ENCODE results near the gene KCTD14. TPM values are rescaled to one million over a fixed set of nuclear protein-coding genes. Genes with fewer than 3 reads are reported as not detected.

KCTD14 gene
- total RNA-seq, 1 experiment from 2014 or later = 12.6 TPM

- DNase-seq (ENCODE audit: low spot score) (peak; percentile 82), ATAC-seq (peak; percentile 92)
- Mint-ChIP-seq H3K27me3 (ENCODE audit: low read depth) (peaks cover 23% of the 10 kb centered on the region), H3K4me1 (peaks cover 24% of the 10 kb centered on the region), H3K9me3 (peaks cover 4% of the 10 kb centered on the region; the same call in 1 of the 2 replicates), H3K27ac (no peak overlapping the region), H3K4me3 (peak overlapping the region; percentile 62), H3K36me3 (no peaks in the 10 kb centered on the region; the same call in 1 of the 2 replicates)
- TF ChIP-seq, protein P1, sequence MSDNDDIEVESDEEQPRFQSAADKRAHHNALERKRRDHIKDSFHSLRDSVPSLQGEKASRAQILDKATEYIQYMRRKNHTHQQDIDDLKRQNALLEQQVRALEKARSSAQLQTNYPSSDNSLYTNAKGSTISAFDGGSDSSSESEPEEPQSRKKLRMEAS (CRISPR knock-in tag; IDR thresholded peaks at IDR 0.05) = peak; percentile 71; the same call in 1 of the 2 replicates
- 0 out of 2 replicates have a peak, but pooled peaks have one; percentile 23 for TF ChIP-seq ARID4B (CRISPR knock-in tag; IDR thresholded peaks at IDR 0.05; ENCODE audit: borderline replicate concordance)
- no peak for TF ChIP-seq NFE2L1 (CRISPR knock-in tag; IDR thresholded peaks at IDR 0.05)
- TF ChIP-seq, protein P2, sequence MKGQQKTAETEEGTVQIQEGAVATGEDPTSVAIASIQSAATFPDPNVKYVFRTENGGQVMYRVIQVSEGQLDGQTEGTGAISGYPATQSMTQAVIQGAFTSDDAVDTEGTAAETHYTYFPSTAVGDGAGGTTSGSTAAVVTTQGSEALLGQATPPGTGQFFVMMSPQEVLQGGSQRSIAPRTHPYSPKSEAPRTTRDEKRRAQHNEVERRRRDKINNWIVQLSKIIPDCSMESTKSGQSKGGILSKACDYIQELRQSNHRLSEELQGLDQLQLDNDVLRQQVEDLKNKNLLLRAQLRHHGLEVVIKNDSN (CRISPR knock-in tag; IDR thresholded peaks at IDR 0.05) = 0 out of 2 replicates have a peak, but pooled peaks have one; percentile 25
- TF ChIP-seq, protein P3, sequence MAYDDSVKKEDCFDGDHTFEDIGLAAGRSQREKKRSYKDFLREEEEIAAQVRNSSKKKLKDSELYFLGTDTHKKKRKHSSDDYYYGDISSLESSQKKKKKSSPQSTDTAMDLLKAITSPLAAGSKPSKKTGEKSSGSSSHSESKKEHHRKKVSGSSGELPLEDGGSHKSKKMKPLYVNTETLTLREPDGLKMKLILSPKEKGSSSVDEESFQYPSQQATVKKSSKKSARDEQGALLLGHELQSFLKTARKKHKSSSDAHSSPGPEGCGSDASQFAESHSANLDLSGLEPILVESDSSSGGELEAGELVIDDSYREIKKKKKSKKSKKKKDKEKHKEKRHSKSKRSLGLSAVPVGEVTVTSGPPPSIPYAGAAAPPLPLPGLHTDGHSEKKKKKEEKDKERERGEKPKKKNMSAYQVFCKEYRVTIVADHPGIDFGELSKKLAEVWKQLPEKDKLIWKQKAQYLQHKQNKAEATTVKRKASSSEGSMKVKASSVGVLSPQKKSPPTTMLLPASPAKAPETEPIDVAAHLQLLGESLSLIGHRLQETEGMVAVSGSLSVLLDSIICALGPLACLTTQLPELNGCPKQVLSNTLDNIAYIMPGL (CRISPR knock-in tag; IDR thresholded peaks at IDR 0.05) = peak; percentile 65
- TF ChIP-seq, protein P4, sequence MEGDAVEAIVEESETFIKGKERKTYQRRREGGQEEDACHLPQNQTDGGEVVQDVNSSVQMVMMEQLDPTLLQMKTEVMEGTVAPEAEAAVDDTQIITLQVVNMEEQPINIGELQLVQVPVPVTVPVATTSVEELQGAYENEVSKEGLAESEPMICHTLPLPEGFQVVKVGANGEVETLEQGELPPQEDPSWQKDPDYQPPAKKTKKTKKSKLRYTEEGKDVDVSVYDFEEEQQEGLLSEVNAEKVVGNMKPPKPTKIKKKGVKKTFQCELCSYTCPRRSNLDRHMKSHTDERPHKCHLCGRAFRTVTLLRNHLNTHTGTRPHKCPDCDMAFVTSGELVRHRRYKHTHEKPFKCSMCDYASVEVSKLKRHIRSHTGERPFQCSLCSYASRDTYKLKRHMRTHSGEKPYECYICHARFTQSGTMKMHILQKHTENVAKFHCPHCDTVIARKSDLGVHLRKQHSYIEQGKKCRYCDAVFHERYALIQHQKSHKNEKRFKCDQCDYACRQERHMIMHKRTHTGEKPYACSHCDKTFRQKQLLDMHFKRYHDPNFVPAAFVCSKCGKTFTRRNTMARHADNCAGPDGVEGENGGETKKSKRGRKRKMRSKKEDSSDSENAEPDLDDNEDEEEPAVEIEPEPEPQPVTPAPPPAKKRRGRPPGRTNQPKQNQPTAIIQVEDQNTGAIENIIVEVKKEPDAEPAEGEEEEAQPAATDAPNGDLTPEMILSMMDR (IDR thresholded peaks at IDR 0.05) = peak; percentile 97
- TF ChIP-seq ZSCAN18 (CRISPR knock-in tag; IDR thresholded peaks at IDR 0.05) = no peak
- no peak for TF ChIP-seq ZNF396 (CRISPR knock-in tag; IDR thresholded peaks at IDR 0.05; ENCODE audit: borderline replicate concordance)
- POLR2A ChIA-PET = interaction anchor here (1.0 kb wide), 1 partner anchor 51 kb away, joined by 3 read pairs; the partner anchor contains the start of gene INTS4
- CTCF ChIA-PET = interaction anchor here (0.6 to 4.2 kb wide), 22 partner anchors 9 to 295 kb away, joined by 3 to 46 read pairs (median 5); partner anchors contain the start of genes ALG8, INTS4, KCTD21 and NDUFC2
Measured at GRCh38 chr11:78045851-78046485, 22.9 kb upstream of the KCTD14 start.

DNA sequence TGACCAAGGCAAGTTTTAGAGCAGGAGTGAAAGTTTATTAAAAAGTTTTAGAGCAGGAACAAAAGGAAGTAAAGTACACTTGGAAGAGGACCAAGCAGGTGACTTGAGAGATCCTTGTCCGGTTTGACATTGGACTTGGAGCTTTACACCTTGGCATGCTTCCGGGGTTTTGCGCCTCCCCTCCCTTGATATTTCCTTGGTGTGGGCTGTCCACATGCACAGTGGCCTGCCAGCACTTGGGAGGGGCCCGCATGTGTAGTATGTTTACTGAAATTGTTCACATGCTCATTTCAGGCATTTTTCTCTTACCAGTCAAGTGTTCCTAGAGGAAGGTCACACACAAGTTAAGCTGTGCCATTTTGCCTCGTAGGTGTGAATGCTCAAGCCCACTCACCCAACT, 21.6 kb upstream of the KCTD14 start:
- ChIA-PET CTCF (interaction anchor here (0.6 to 4.2 kb wide), 6 partner anchors 11 to 520 kb away, joined by 3 to 46 read pairs (median 7); partner anchors contain the start of genes INTS4 and NDUFC2), POLR2A (interaction anchor here (0.6 kb wide), 1 partner anchor 12 kb away, joined by 6 read pairs; no protein-coding TSS in a partner anchor)
- H3K4me3 Mint-ChIP-seq = no peak overlapping the region
- H3K36me3 Mint-ChIP-seq = no peaks in the 10 kb centered on the region; the same call in 1 of the 2 replicates
- H3K27me3 Mint-ChIP-seq (ENCODE audit: low read depth) = peaks cover 23% of the 10 kb centered on the region
- peaks cover 22% of the 10 kb centered on the region for H3K4me1 Mint-ChIP-seq
- no peak for ATAC-seq
- H3K9me3 Mint-ChIP-seq = peaks cover 4% of the 10 kb centered on the region; the same call in 1 of the 2 replicates
- no peak overlapping the region for H3K27ac Mint-ChIP-seq
- no peak for DNase-seq (ENCODE audit: low spot score)
- TF ChIP-seq ZNF396 (CRISPR knock-in tag; IDR thresholded peaks at IDR 0.05; ENCODE audit: borderline replicate concordance) = no peak
- no peak for TF ChIP-seq STAT6 (CRISPR knock-in tag; conservative IDR thresholded peaks at IDR 0.05; ENCODE audit: low read depth)
- TF ChIP-seq, protein P5, sequence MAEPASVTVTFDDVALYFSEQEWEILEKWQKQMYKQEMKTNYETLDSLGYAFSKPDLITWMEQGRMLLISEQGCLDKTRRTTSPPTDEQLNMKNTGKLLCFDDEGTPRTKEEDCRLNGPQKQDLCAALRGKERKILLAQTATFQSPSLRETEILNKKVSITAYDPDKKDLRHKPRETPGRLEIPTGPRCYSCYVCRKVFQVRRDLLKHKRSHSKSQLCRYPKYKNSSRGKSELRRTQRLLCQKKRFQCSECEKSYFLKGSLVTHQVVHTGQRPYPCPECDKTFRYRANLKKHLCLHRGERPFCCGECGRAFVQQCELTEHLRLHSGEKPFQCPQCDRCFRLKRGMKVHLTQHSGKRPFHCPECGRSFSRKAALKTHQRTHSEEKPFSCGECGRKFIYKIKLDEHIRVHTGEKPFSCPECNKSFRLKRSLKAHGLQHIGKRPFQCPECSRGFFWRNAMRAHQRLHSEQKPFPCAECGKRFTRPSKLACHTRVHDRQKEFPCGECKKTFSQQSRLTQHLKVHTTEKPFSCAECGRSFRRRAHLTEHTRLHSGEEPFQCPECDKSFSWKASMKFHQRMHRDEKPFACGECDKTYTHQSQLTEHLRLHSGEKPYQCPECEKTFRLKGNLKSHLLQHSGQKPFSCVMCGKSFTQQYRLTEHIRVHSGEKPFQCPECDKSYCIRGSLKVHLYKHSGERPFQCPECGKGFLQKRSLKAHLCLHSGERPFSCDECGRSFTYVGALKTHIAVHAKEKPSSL (CRISPR knock-in tag; conservative IDR thresholded peaks at IDR 0.05) = no peak
- no peak for TF ChIP-seq RORB (CRISPR knock-in tag; IDR thresholded peaks at IDR 0.05)
- no peak for TF ChIP-seq CREM (CRISPR knock-in tag; IDR thresholded peaks at IDR 0.05)
- TF ChIP-seq, protein P6, sequence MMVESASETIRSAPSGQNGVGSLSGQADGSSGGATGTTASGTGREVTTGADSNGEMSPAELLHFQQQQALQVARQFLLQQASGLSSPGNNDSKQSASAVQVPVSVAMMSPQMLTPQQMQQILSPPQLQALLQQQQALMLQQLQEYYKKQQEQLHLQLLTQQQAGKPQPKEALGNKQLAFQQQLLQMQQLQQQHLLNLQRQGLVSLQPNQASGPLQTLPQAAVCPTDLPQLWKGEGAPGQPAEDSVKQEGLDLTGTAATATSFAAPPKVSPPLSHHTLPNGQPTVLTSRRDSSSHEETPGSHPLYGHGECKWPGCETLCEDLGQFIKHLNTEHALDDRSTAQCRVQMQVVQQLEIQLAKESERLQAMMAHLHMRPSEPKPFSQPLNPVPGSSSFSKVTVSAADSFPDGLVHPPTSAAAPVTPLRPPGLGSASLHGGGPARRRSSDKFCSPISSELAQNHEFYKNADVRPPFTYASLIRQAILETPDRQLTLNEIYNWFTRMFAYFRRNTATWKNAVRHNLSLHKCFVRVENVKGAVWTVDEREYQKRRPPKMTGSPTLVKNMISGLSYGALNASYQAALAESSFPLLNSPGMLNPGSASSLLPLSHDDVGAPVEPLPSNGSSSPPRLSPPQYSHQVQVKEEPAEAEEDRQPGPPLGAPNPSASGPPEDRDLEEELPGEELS (CRISPR knock-in tag; IDR thresholded peaks at IDR 0.05) = no peak

Data from WTC11 (cell line).